ENCODE data around the gene NEUROD2. TPM values are rescaled to one million over a fixed set of nuclear protein-coding genes. Genes with fewer than 3 reads are reported as not detected.

NEUROD2 gene
- polyA plus RNA-seq, 12 donors = 0.03 to 0.60 (median 0.07) TPM; not detected in 2

DNA sequence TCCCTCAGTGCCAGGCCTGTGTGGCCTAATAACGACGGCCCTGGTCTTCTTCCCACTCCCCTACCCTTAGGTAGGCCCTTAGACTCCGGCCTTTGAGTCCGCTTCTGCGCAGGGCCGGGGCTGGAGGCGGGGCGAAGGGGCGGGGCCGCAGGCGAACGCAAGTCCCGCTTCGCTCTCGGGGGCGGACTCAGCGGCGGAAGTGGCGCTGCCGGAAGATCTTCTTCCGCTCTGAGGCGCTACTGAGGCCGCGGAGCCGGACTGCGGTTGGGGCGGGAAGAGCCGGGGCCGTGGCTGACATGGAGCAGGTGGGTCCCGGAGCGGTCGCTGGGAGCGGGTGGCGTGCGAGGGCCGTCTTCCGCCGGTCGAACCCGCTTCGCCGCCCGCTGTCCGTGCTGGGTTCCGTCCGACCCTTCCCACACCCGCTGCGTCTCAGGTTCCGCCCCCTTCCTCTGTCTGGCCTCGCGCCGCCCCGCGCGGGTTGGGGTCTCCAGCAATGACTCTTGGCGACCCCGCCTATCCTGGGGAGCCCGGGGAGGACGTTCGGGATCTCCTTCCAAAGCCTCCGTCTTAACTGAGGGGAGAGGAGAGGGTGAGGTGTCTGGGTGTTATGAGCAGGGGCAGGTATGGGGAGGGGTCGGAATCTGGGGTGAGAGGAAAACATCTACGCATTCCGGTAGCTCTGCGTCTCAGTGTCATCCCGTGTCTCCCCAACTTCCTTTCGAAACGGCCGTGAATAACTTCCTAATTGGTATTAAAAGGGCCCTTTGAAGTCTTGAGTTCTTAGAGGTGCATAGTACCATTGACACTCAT lies 29.4 kb upstream of the NEUROD2 start, which contains the start of gene STARD3:
TSS of gene STARD3 (plus strand) at position 218 of the 810 bp plus-strand sequence. CDS start 16,388 bp downstream, outside the sequence.
- DNase-seq = peak; percentile 92

- no peak for DNase-seq
These were observed 28.8 kb upstream of the NEUROD2 start for GRCh38 chr17:39636587-39636926.

GRCh38 chr17:39635614-39636176 lies 28.0 kb upstream of the NEUROD2 start:
- no peak for DNase-seq

DNA sequence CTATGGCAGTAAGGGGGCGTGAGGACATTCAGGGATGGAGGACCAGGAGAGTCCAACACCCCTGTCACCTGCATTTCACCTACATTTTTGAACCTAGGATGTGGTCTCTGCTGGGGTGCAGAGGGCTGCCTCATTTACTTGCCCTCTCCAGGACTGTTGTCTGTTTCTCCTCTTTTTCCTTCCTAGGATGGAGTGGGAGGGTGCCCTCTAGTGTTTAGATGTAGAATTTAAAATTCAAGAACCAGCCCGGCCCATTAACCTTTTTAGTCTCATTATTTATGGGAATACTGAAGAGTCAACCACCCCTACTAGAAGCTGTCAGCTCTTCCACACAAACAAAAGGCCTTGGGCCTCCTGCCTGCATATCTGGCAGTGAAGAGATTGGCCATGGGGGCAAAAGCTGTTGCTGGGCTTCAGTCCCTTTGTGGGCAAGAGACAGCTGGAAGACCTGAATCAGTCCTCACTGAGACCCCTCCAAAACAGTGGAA lies 26.7 kb upstream of the NEUROD2 start:
- DNase-seq = no peak

DNA sequence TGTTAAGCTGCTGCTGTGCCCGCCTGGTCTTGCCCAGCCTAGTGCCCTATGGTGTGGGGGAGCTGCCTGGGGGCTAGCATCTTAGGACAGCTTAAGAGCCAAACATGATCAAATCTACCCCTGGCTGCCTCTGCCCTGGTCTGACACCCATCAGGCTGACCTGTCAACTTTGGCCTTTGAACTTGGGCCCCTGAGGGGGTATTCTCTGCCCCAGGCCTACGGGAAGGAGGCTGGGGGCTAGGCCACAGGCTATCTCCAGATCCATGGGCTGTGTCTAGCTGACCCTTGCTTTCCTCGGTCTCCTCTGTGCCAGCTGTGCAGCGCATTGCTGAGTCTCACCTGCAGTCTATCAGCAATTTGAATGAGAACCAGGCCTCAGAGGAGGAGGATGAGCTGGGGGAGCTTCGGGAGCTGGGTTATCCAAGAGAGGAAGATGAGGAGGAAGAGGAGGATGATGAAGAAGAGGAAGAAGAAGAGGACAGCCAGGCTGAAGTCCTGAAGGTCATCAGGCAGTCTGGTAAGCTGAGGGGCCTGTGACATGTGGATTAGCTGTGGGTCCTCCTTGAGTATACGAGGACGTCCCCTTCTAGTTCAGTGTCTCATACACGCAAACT lies 26.0 kb upstream of the NEUROD2 start:
- no peak for DNase-seq

DNA sequence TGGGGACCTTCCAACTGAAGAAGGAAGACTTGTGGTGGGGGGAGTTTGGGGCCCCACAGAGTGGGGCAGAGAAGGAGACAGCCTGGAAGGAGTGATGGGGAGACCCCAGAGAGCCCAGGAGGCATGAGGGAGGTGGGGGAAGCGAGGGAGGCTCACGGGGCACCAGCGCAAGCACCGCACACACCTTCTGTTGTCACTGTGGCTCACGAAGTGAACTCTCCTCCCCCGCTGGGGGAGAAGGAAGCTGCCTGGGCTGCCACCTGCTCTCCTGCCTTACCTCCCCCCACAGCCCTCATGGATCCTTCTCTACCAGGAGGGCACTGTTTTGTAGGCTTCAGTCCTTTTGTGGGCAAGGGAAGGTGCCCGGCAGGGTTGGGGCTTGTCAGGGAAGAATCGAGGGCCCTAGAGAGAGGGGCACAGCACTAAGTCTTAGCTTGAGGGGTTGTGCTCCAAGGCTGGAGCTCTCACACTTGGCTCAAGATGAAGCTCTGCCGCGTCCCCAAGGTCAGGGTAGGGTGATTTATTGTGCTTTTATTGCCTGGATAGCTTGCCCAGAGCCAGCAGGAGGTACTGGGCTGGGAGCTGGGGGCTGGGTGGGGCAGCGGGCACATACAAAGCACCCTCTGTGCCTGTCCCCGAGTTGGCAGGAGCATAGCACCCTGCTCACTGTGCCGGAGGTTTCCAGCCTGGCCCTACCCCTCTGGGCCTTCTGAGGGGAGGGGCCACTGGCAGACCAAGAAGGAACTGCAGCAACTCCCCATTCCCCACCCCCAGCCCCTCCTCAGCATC lies 24.6 kb upstream of the NEUROD2 start:
- DNase-seq = no peak

DNA sequence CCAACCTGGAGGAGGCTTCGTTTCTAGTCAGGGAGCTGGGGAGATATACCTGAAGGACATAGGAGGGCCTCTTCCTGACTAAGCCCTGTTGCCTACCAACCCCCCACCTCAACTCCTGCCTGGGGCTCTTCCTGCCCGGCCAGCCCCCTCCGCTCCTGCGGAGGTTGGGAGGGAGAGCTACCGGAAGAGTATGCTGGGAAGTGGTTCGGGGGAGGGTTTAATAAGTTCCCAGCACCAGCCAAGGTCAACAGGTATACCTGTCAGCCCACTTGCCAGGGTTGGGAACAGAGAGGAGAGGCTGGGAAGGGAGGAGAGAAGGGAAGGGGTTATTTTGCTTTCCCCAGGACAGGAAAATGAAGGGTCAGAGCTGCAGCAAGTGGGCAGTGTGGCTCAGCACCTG lies 23.7 kb upstream of the NEUROD2 start:
- DNase-seq = no peak

DNA sequence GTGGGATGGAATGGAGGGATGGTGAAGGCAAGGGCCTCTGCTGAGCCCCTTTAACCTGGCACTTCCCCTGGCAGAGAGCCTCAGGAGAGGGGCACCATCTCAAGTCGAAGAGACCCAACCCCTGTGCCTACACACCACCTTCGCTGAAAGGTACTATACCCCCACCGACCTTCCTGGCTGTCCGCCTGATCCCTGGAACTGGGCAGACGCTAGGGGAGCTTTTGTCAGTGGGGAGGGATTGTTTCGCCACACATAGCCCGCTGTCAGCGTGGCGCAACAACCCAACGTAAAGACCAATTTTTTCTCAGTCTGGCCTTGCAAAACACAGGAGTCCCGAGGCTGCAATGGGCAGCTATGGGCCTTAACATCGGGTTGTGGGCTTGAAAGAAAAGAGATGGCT lies 22.2 kb upstream of the NEUROD2 start:
- no peak for DNase-seq

GRCh38 chr17:39629494-39629880 lies 21.8 kb upstream of the NEUROD2 start:
- no peak for DNase-seq

DNA sequence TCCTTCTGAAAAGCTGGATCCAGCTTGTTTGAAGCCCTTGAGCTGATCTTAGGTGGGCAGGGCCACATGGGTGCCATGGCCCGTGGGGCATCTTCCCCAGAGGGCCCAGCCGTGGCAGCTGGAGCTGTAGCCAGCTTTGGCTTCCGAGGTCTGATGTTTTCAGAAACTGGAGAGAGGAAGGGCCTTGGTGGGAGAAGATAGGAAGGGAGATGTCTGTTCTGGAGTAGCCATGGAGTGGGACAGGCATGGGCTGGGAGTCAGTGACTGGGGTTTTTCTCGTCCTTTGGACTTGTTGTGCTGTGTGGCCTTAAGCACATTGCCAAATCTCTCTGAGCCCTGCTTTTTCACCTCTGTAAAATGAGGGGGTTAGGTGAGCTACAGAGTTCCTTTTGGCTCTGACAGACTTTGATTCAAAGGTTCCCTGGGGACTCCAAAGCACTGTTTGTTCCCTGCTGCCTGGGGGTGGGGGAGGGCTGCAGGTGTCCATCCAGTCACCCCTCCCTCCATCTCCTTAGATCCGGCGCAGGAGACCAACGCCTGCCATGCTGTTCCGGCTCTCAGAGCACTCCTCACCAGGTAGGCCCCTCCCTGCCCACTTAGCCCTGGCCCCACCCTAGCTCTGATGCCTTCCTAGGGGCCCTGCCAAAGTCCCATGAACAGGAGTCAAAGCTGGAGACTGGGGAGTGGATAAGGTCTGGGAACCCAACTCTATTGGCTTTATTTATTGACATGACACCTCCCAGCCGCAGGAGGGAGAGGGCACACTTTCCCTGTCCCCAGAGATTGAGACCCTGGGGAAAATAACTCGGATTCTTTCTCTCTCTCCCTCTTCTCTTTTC lies 21.2 kb upstream of the NEUROD2 start:
- no peak for DNase-seq

DNA sequence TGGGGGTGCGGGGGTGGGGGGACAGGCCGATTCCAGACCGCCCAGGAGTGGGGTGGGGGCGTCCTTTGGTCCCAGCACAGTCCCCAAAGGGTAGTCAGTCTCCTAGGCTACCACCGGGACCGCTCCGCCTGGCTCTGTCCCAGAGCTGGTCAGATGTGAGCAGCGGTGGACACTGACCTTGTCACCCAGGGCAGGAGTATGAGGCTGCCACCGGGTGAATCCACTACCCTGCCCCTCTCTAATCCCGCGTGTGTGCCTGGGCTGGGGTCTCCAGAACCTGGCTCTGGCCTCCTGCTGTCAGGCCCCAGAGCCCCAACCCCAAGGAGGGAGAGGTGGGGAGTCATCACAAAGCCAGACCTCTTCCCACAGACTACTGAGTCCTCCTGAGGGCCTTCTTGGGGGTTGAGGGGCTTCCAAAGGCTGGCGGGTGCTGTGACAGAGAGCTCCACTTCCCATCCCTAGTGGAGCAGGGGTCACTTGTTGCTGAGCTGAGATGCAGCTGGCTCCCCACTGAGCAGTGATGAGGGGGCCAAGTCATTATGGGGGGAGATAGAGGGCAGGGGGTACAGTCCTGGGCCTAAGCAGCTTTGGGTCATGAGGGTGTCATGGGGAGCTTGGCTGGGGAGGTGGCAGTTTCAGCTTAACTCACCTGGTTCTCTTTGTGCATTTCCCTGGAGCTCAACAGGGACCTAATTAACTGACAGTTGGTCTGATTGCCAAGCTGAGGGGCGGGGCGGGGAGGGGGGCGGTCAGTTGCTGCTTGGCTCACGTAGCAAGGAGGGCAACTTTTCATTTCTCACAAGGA lies 20.2 kb upstream of the NEUROD2 start:
- no peak for DNase-seq

- no peak for DNase-seq
These were observed 19.5 kb upstream of the NEUROD2 start for GRCh38 chr17:39627047-39627711.

- no peak for DNase-seq
These were observed 18.7 kb upstream of the NEUROD2 start, which contains the start of gene PPP1R1B for GRCh38 chr17:39626171-39627046. PPP1R1B (plus strand) TSS chr17:39626952; CDS start chr17:39627393, 441 bp downstream.

- no peak for DNase-seq
These were observed 17.6 kb upstream of the NEUROD2 start for GRCh38 chr17:39625198-39625785.

GRCh38 chr17:39624313-39624712 lies 16.6 kb upstream of the NEUROD2 start:
- no peak for DNase-seq

GRCh38 chr17:39623356-39623950 lies 15.7 kb upstream of the NEUROD2 start:
- peak; percentile 72 for DNase-seq

- DNase-seq = no peak
These were observed 14.8 kb upstream of the NEUROD2 start for GRCh38 chr17:39622380-39623006.
